ENCODE results near the gene PPP1CC. TPM values are rescaled to one million over a fixed set of nuclear protein-coding genes. Genes with fewer than 3 reads are reported as not detected.

Gene PPP1CC
- total and polyA plus RNA-seq, 5 donors, result 120 to 175 (median 157) TPM

DNA sequence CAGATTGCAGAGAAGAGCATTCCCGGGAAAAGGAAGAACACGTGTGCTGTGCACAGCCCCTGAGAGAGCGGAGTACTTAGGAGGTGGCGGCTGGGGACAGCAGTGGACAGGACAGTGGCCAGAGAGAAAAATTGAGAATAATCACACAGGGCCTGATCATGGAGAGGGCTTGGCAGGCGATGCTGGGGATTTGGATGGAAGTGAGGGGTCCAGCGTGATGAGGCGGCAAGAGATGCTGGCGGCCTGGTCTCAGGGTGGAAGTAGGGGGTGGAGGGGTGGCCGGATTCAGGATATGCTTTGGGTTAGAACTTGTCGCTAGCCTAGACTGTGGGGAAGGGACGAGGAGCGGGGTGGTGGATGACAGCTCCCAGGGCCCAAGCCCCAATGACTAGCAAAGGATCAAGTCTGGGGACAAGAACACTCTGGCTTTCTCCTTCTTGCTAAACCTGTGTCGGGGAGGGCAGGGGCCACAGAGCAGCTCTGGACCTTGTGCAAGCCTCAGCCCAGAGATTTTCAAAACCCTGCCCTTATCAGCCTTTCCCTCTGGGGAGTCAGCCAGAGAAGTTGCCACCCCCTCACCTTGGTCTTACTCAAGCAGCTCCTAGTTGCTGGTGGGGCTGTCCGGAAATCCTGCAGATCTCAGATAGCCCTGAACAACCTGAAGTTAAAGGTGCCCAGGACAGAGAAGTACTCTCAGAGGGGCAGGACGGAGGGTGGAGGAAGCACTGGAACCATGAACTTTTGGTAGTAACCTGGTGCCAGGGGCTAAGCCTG, 55.1 kb downstream of the PPP1CC start:
- no peak for ATAC-seq
- 86% methylated on average over 15 of the region's 15 CpGs for WGBS
- H3K4me1 ChIP-seq (ENCODE audit: control insufficient read depth, insufficient read depth, low read length), result peaks cover 7% of the 10 kb centered on the region
- peak overlapping the region; percentile 3 for H3K4me3 ChIP-seq (ENCODE audit: low read length)
- DNase-seq, result no peak
- H3K9me3 ChIP-seq (ENCODE audit: control insufficient read depth, low read length), result no peaks in the 10 kb centered on the region
- intact Hi-C loops (cut with DNase I), result no loop called here
- no peaks in the 10 kb centered on the region for H3K27me3 ChIP-seq (ENCODE audit: control insufficient read depth, insufficient read depth)
- no peak overlapping the region for H3K27ac ChIP-seq (ENCODE audit: low read length)

DNA sequence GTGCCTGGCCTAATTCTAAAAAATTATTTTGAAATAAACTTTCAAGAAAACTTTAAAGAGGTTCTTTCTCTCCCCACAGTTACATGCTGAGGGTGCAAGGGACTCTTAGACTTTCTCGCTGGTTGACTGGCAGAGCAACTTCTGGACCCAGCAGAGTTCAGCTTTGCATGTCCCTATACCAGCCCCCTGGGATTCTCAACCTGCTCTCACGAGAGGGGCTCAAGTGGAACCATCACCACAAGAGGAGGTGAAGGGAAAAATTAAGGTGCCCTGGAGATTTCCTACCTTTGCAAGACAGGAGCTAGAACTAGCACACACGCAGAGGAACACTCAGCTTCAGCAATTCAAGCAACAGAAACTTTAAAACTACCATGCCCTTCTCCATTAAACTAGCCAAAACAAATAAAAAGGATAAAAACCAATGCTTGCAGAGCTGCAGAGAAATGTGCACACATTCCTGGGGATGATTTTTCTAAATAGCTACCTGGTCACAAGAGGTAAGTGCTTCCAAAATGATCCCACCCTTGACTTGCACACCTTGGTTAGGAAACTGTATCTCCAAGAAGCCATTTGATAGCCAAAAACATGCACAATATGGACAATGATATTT, 56.3 kb downstream of the PPP1CC start:
- no peak for ATAC-seq
- intact Hi-C loops (cut with DNase I), result no loop called here
- DNase-seq, result no peak

DNA sequence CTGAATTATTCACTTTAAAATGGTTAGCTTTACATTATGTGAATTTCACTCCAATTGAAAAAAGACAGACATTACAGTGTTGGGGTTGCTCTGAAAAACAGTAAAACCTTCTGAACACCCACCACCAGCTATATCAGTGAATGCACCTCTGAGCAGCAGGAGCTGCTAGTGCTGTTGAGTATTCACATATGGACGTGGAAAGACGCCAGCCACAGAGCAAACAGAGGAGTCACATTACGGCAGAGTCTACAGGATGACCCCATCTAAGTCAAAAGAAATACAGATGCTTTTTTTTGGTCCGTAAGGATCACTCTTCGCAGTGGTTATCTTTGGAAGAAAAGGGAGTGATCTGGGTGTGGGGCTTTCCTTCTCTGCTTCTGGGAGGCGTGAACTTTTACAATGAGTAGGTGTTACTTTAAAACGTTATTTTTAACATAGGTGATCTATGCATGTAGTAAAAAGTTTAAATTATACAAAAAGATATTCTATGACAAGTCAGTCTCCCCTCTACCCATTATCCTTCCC, 58.3 kb downstream of the PPP1CC start:
- H3K4me3 ChIP-seq (ENCODE audit: low read length), result no peak overlapping the region
- 64% methylated on average over 7 of the region's 7 CpGs for WGBS
- H3K27me3 ChIP-seq (ENCODE audit: control insufficient read depth, insufficient read depth), result no peaks in the 10 kb centered on the region
- ATAC-seq, result no peak
- H3K4me1 ChIP-seq (ENCODE audit: control insufficient read depth, insufficient read depth, low read length), result peaks cover 7% of the 10 kb centered on the region
- DNase-seq, result no peak
- intact Hi-C loops (cut with DNase I), result no loop called here
- no peaks in the 10 kb centered on the region for H3K9me3 ChIP-seq (ENCODE audit: control insufficient read depth, low read length)
- H3K27ac ChIP-seq (ENCODE audit: low read length), result no peak overlapping the region

More for the DNA sequence above, 56.3 kb downstream of the PPP1CC start:
- Histone ChIP-seq H3K4me1 (ENCODE audit: control insufficient read depth, insufficient read depth, low read length) (peaks cover 7% of the 10 kb centered on the region), H3K9me3 (ENCODE audit: control insufficient read depth, low read length) (no peaks in the 10 kb centered on the region), H3K4me3 (ENCODE audit: low read length) (no peak overlapping the region), H3K27ac (ENCODE audit: low read length) (no peak overlapping the region), H3K27me3 (ENCODE audit: control insufficient read depth, insufficient read depth) (no peaks in the 10 kb centered on the region)
- 96% methylated on average over 3 of the region's 3 CpGs for WGBS

DNA sequence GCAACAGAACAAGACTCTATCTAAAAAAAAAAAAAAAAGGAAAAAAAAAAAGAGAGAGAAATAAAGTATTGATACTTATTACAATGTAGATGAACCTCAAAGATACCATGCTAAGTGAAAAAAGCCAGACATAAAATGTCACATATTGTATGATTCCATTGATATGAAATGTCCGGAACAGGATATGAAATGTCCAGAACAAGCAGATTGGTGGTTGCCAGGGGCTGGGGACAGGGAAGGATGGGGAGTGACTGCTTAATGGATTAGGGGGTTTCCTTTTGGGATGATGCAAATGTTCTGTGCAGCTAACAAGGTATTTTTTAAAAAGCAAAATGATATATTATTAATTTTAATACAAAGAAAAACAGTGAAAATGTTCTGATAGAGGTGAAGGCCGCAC, 58.8 kb downstream of the PPP1CC start:
- Histone ChIP-seq H3K4me3 (ENCODE audit: low read length) (no peak overlapping the region), H3K27ac (ENCODE audit: low read length) (no peak overlapping the region), H3K4me1 (ENCODE audit: control insufficient read depth, insufficient read depth, low read length) (peaks cover 7% of the 10 kb centered on the region), H3K9me3 (ENCODE audit: control insufficient read depth, low read length) (no peaks in the 10 kb centered on the region), H3K27me3 (ENCODE audit: control insufficient read depth, insufficient read depth) (no peaks in the 10 kb centered on the region)
- intact Hi-C loops (cut with DNase I), result no loop called here
- DNase-seq (no peak), ATAC-seq (no peak)
- WGBS, result 88% methylated on average over 2 of the region's 2 CpGs

DNA sequence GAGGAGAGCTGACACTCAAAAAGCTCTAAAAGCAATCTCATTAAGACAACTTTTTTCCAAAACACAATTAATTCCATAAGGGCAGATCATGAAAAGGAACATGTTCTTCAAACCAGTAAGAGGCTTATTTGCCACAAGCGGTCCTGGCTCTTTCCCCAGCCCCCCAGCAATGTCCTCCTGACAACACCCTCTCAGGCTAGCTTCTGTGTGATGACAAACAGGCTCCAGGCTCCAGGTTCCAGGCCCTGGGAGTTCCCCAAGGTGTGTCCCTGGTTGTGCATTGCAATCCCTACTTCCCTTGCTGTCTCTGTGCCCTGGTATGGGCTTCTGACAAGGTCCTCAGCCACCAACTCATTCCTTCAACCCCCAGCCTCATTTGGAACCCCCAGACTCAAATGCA, 62.7 kb downstream of the PPP1CC start:
- DNase-seq (no peak), ATAC-seq (no peak)
- intact Hi-C loops (cut with DNase I), result no loop called here
- H3K27ac ChIP-seq (ENCODE audit: low read length), result no peak overlapping the region
- WGBS, result 72% methylated on average over 1 of the region's 1 CpG
- peaks cover 3% of the 10 kb centered on the region for H3K4me1 ChIP-seq (ENCODE audit: control insufficient read depth, insufficient read depth, low read length)
- H3K27me3 ChIP-seq (ENCODE audit: control insufficient read depth, insufficient read depth), result no peaks in the 10 kb centered on the region
- no peaks in the 10 kb centered on the region for H3K9me3 ChIP-seq (ENCODE audit: control insufficient read depth, low read length)
- no peak overlapping the region for H3K4me3 ChIP-seq (ENCODE audit: low read length)

DNA sequence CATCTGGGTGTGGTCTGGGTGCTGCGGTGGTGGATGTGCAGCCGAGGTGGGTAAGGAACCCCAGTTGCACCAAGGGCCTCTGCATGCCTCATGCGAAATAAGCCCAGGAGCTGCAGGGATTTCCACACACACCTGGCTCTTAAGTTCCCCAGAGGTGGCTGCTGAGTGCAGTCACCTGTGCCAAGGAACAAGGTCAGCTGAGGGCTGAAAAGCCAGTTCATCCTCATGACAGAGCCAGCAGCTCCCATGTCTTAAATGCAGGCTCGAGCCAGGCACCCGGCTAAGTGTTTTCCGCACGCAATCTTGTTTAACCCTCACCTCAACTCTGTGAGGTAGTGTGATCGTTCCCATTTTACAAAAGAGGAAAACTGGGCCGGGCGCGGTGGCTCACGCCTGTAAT, 63.5 kb downstream of the PPP1CC start:
- no peaks in the 10 kb centered on the region for H3K9me3 ChIP-seq (ENCODE audit: control insufficient read depth, low read length)
- H3K4me3 ChIP-seq (ENCODE audit: low read length), result no peak overlapping the region
- no peak overlapping the region for H3K27ac ChIP-seq (ENCODE audit: low read length)
- intact Hi-C loops (cut with DNase I), result no loop called here
- ATAC-seq, result no peak
- WGBS, result 96% methylated on average over 12 of the region's 12 CpGs
- no peak for DNase-seq
- H3K27me3 ChIP-seq (ENCODE audit: control insufficient read depth, insufficient read depth), result no peaks in the 10 kb centered on the region
- peaks cover 3% of the 10 kb centered on the region for H3K4me1 ChIP-seq (ENCODE audit: control insufficient read depth, insufficient read depth, low read length)

DNA sequence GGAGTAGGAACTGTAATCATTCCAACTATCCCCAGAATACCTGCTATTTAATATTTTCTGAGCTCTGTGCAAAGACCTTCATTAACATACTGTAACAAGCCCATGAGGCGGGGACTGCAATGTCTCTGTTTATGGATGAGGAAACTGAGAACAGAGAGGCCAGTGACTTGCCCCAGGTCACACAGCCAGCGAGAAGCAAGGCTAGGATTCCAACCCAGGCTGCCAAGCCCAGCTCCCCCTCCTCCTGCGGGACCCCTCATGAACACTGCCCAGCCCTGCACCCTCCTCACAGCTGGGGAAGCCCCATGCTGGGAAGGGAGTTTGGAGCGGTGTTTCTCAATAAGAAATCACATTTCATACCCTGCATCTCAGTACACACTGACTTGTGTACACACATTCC, 64.7 kb downstream of the PPP1CC start:
- no peak overlapping the region for H3K27ac ChIP-seq (ENCODE audit: low read length)
- H3K4me1 ChIP-seq (ENCODE audit: control insufficient read depth, insufficient read depth, low read length), result peaks cover 3% of the 10 kb centered on the region
- intact Hi-C loops (cut with DNase I), result no loop called here
- no peak overlapping the region for H3K4me3 ChIP-seq (ENCODE audit: low read length)
- no peak for DNase-seq
- H3K27me3 ChIP-seq (ENCODE audit: control insufficient read depth, insufficient read depth), result no peaks in the 10 kb centered on the region
- no peak for ATAC-seq
- H3K9me3 ChIP-seq (ENCODE audit: control insufficient read depth, low read length), result no peaks in the 10 kb centered on the region
- 86% methylated on average over 4 of the region's 4 CpGs for WGBS

DNA sequence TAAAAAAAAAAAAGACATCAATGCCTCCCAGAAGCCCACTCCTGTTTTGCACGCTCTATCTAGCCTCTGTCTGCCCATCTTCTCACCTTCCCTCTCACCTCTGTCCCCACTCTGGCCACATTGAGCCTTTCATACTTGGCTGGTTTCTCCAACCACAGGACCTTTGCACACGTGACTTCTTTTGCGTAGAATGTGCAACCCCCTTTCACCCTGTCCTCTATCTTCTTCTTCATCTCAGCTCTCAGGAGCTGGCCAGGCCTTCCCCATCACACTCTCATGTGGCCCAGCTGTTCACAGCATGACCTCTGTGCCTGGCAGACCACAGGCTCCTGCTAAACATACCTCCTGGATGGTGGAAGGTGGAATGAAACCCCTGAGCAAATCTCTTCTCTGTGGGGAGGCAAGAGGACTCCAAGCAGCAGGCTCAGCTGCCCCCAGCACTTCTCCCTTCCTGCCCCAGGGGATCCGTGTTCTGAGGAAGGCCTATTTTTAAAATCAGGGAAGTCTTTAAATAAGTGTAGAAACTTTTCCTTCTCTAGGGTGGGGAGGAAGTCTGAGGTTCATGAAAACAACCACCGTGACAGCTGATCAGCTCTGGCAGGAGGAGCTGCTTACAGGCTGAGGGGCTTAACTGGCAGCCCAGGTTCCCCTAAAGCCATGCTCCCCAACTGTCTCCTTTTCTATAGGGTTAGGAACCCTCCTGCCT, 65.3 kb downstream of the PPP1CC start:
- 63% methylated on average over 5 of the region's 5 CpGs for WGBS
- no peaks in the 10 kb centered on the region for H3K27me3 ChIP-seq (ENCODE audit: control insufficient read depth, insufficient read depth)
- H3K9me3 ChIP-seq (ENCODE audit: control insufficient read depth, low read length), result no peaks in the 10 kb centered on the region
- ATAC-seq (peak; percentile 38 to 43), DNase-seq (no peak)
- peaks cover 3% of the 10 kb centered on the region for H3K4me1 ChIP-seq (ENCODE audit: control insufficient read depth, insufficient read depth, low read length)
- no peak overlapping the region for H3K4me3 ChIP-seq (ENCODE audit: low read length)
- intact Hi-C loops (cut with DNase I), result no loop called here
- no peak overlapping the region for H3K27ac ChIP-seq (ENCODE audit: low read length)

DNA sequence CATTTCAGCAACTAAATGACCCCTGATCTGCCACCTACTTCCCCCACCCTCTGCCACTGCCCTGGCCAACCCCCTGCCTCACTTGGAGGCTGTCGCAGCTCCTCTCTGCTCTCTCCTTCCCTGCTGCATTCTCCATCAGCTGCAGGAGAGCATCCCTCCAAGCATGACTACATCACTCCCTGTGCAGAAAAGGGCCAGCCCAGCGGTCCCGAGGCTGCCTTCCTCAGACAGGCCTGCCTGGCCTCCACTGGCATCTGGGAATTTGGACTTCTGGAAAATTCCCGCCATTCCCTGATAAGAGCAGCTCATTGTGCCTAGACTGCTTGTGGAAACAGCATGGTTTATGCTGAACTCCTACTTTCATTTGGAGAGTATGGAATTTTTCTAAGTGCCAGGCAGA, 66.5 kb downstream of the PPP1CC start:
- Histone ChIP-seq H3K27ac (ENCODE audit: low read length) (no peak overlapping the region), H3K4me3 (ENCODE audit: low read length) (no peak overlapping the region), H3K9me3 (ENCODE audit: control insufficient read depth, low read length) (no peaks in the 10 kb centered on the region), H3K27me3 (ENCODE audit: control insufficient read depth, insufficient read depth) (no peaks in the 10 kb centered on the region), H3K4me1 (ENCODE audit: control insufficient read depth, insufficient read depth, low read length) (peaks cover 3% of the 10 kb centered on the region)
- no peak for DNase-seq
- 74% methylated on average over 4 of the region's 4 CpGs for WGBS
- ATAC-seq, result no peak
- intact Hi-C loops (cut with DNase I), result no loop called here

DNA sequence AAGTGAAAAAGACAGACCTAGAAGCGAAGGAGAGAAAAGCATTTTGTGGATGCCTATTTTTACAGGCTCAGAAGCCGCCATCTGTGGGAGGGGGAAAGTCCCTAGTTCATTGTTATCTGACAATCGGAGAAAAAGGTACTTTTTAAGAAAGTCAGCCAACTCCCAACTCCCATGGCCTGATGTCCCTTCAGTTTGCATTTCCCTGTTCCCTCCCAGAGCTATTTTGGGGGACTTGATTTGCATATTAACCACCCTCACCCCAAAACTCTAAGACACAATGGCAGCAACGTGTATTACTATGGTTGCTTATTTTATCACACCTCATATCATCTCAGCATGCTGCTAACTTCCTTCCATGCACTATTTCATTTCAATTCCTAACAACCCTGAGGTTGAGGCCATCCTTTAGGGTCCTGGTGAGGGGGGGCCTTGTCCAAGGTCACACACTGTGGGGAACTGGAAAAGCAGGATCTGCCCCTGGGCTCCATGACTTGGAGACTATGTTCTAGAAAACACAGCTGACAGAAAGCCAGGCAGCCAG, 72.5 kb downstream of the PPP1CC start:
- Histone ChIP-seq H3K27ac (ENCODE audit: low read length) (no peak overlapping the region), H3K4me3 (ENCODE audit: low read length) (no peak overlapping the region), H3K9me3 (ENCODE audit: control insufficient read depth, low read length) (no peaks in the 10 kb centered on the region), H3K4me1 (ENCODE audit: control insufficient read depth, insufficient read depth, low read length) (no peaks in the 10 kb centered on the region), H3K27me3 (ENCODE audit: control insufficient read depth, insufficient read depth) (no peaks in the 10 kb centered on the region)
- WGBS, result 55% methylated on average over 4 of the region's 4 CpGs
- DNase-seq (no peak), ATAC-seq (no peak)
- intact Hi-C loops (cut with DNase I), result no loop called here

All from right cardiac atrium (tissue), 5 donors.